Fibroblast of lung (primary cell): Measurements from ENCODE around the gene EIF2D. TPM values are rescaled to one million over a fixed set of nuclear protein-coding genes. Genes with fewer than 3 reads are reported as not detected.

Source experiments
- DNase-seq, 2 donors: peaks; one replicate each; pipeline versions ENCODE4 v3.0.0 to v3.0.0-alpha.2; 2010; ENCODE audit warnings: low read depth in 2 of 2
- H2AFZ ChIP-seq: 2 replicates; pipeline ENCODE4 v1.5.1; 2012; ENCODE audit warnings: low read length, control low read depth, inconsistent platforms
- H3K27ac ChIP-seq: 2 replicates; pipeline ENCODE4 v1.5.1; 2011; ENCODE audit warnings: low read length, control low read depth; ENCODE audit not compliant: insufficient read depth
- H3K27me3 ChIP-seq: 2 replicates; pipeline ENCODE4 v1.5.1; 2011; ENCODE audit warnings: mild to moderate bottlenecking, low read length; ENCODE audit not compliant: control insufficient read depth, insufficient read depth
- H3K36me3 ChIP-seq: 2 replicates; pipeline ENCODE4 v1.5.1; 2011; ENCODE audit warnings: low read length; ENCODE audit not compliant: control insufficient read depth, insufficient read depth
- H3K4me1 ChIP-seq: 2 replicates; pipeline ENCODE4 v1.5.1; 2011; ENCODE audit warnings: low read length; ENCODE audit not compliant: control insufficient read depth, insufficient read depth; ENCODE audit errors: extremely low read depth
- H3K4me2 ChIP-seq: 2 replicates; pipeline ENCODE4 v1.5.1; 2011; ENCODE audit warnings: low read length, control low read depth; ENCODE audit not compliant: insufficient read depth; ENCODE audit errors: extremely low read depth
- H3K4me3 ChIP-seq, 4 experiments: fragments of 200-600 bp in 1 of 4; sonication (generic) in 1 of 4; replicated peaks in 1 of 4; 2 replicates each; pipeline ENCODE4 v1.5.1; 2011 to 2016; ENCODE audit warnings: low read length in 4 of 4, low read depth in 3 of 4, mild to moderate bottlenecking in 3 of 4, control low read depth in 2 of 4, inconsistent platforms in 1 of 4, mixed read lengths in 1 of 4; ENCODE audit not compliant: insufficient read depth in 1 of 4; ENCODE audit errors: control extremely low read depth in 1 of 4
- H3K79me2 ChIP-seq: 2 replicates; pipeline ENCODE4 v1.5.1; 2012; ENCODE audit warnings: mild to moderate bottlenecking, low read length, inconsistent platforms; ENCODE audit not compliant: control insufficient read depth, insufficient read depth
- H3K9ac ChIP-seq: 2 replicates; pipeline ENCODE4 v1.5.1; 2011; ENCODE audit warnings: mild to moderate bottlenecking, low read length, control low read depth; ENCODE audit not compliant: insufficient read depth
- H3K9me3 ChIP-seq: 2 replicates; pipeline ENCODE4 v1.5.1; 2012; ENCODE audit warnings: low read depth, low read length; ENCODE audit not compliant: control insufficient read depth, insufficient read depth
- H4K20me1 ChIP-seq: 2 replicates; pipeline ENCODE4 v1.5.1; 2011; ENCODE audit warnings: low read length; ENCODE audit not compliant: control insufficient read depth, insufficient read depth; ENCODE audit errors: extremely low read depth
- EZH2 ChIP-seq: IDR thresholded peaks from 2 replicates; pipeline ENCODE4 v1.5.1; 2012; ENCODE audit warnings: low read length, control low read depth, mild to moderate bottlenecking; ENCODE audit errors: missing control alignments
- polyA plus RNA-seq, 2 donors: library from polyadenylated mRNA; depleted of rRNA in 1 of 2; stranded (reverse) in 1 of 2; unstranded in 1 of 2; fragments of >200 nt; gene quantifications; 2 replicates each; pipeline ENCODE4 v1.2.1, GENCODE V29; 2011 to 2012; ENCODE audit warnings: missing spikeins in 1 of 2
- total RNA-seq: library from RNA; depleted of rRNA; stranded (reverse); fragments of >200 nt; gene quantifications from 2 replicates; pipeline ENCODE4 v1.2.1, GENCODE V29; 2014
- TF ChIP-seq, protein P1 (sequence below), 2 donors: IDR thresholded peaks in 1 of 2; conservative IDR thresholded peaks in 1 of 2; 1 replicate in 1 of 2; 2 replicates in 1 of 2; pipeline ENCODE4 v1.5.1; 2011 to 2012; ENCODE audit warnings: low read length in 2 of 2, control low read depth in 1 of 2, inconsistent platforms in 1 of 2, low read depth in 1 of 2, mild to moderate bottlenecking in 1 of 2

The EIF2D gene
- total and polyA plus RNA-seq, 2 donors (not counting 1 experiment from before 2014, with no cell fraction given), result 53.0 to 59.8 TPM

- DNase-seq, result no peak
- Histone ChIP-seq H3K4me3 (no peak overlapping the region), H3K9ac (no peak overlapping the region), H3K9me3 (no peaks in the 10 kb centered on the region), H3K27ac (no peak overlapping the region), H4K20me1 (peaks cover 2% of the 10 kb centered on the region), H3K79me2 (no peaks in the 10 kb centered on the region), H2AFZ (no peak overlapping the region), H3K4me1 (no peaks in the 10 kb centered on the region), H3K36me3 (no peaks in the 10 kb centered on the region), H3K27me3 (peaks cover 12% of the 10 kb centered on the region), H3K4me2 (no peak overlapping the region)
- TF ChIP-seq, protein P1, sequence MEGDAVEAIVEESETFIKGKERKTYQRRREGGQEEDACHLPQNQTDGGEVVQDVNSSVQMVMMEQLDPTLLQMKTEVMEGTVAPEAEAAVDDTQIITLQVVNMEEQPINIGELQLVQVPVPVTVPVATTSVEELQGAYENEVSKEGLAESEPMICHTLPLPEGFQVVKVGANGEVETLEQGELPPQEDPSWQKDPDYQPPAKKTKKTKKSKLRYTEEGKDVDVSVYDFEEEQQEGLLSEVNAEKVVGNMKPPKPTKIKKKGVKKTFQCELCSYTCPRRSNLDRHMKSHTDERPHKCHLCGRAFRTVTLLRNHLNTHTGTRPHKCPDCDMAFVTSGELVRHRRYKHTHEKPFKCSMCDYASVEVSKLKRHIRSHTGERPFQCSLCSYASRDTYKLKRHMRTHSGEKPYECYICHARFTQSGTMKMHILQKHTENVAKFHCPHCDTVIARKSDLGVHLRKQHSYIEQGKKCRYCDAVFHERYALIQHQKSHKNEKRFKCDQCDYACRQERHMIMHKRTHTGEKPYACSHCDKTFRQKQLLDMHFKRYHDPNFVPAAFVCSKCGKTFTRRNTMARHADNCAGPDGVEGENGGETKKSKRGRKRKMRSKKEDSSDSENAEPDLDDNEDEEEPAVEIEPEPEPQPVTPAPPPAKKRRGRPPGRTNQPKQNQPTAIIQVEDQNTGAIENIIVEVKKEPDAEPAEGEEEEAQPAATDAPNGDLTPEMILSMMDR (conservative IDR thresholded peaks at IDR 0.05 in 1 of 2, IDR thresholded peaks at IDR 0.05 in 1 of 2; ENCODE audit: low read depth in 1 of 2, low read length in 2 of 2), result no peak
- TF ChIP-seq EZH2, result no peak
Measured at GRCh38 chr1:206554701-206555472, 57.4 kb downstream of the EIF2D start.

DNA sequence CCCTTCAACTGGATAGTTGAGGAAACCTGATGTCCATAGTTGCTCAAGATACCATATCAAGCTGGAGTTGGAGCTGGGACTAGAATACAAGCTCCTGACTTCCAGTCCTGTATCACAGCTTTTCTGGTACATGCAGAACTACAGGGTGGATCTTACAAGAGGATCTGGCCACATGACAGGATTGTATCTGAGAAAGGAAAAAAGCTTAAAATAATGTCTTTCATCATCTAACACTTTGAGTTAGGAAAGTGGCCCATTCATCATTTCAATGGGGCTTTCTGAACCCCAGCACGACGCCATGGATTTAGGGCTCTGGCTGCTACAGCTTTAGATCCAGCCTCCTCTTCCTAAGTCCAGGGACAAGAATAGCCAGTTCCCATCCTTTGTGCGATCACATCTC lies 58.1 kb downstream of the EIF2D start:
- H3K27ac ChIP-seq, result no peak overlapping the region
- DNase-seq, result no peak
- H3K27me3 ChIP-seq, result peaks cover 12% of the 10 kb centered on the region
- H3K4me3 ChIP-seq, result no peak overlapping the region
- H3K9me3 ChIP-seq, result no peaks in the 10 kb centered on the region
- H4K20me1 ChIP-seq, result peaks cover 2% of the 10 kb centered on the region
- H2AFZ ChIP-seq, result no peak overlapping the region
- no peak overlapping the region for H3K4me2 ChIP-seq
- no peak overlapping the region for H3K9ac ChIP-seq
- TF ChIP-seq, protein P1 (conservative IDR thresholded peaks at IDR 0.05 in 1 of 2, IDR thresholded peaks at IDR 0.05 in 1 of 2; ENCODE audit: low read depth in 1 of 2, low read length in 2 of 2), result no peak
- TF ChIP-seq EZH2, result no peak
- no peaks in the 10 kb centered on the region for H3K79me2 ChIP-seq
- H3K36me3 ChIP-seq, result no peaks in the 10 kb centered on the region
- H3K4me1 ChIP-seq, result no peaks in the 10 kb centered on the region

GRCh38 chr1:206551986-206552326 lies 60.3 kb downstream of the EIF2D start:
- Histone ChIP-seq H3K9ac (no peak overlapping the region), H3K27me3 (peaks cover 12% of the 10 kb centered on the region), H2AFZ (no peak overlapping the region), H3K36me3 (no peaks in the 10 kb centered on the region), H4K20me1 (peaks cover 2% of the 10 kb centered on the region), H3K4me1 (no peaks in the 10 kb centered on the region), H3K9me3 (no peaks in the 10 kb centered on the region), H3K79me2 (no peaks in the 10 kb centered on the region), H3K4me2 (no peak overlapping the region), H3K27ac (no peak overlapping the region), H3K4me3 (no peak overlapping the region)
- DNase-seq, result no peak
- TF ChIP-seq, protein P1 (conservative IDR thresholded peaks at IDR 0.05 in 1 of 2, IDR thresholded peaks at IDR 0.05 in 1 of 2; ENCODE audit: low read depth in 1 of 2, low read length in 2 of 2), result no peak
- TF ChIP-seq EZH2, result no peak
